Stimulated activated CD8-positive, alpha-beta memory T cell treated with anti-CD3 and anti-CD28 coated beads, Interleukin-12 subunit alpha, Interleukin-12 subunit beta, amount 100 ng/mL, for 24 hours (primary cell): ENCODE data around the gene JADE3.

Source experiments
- DNase-seq: peaks from one replicate; pipeline ENCODE4 v3.0.0-alpha.2; 2020; ENCODE audit errors: extremely low read depth

JADE3 gene

GRCh38 chrX:47026198-47026597 is 114.0 kb downstream of the JADE3 start:
- no peak for DNase-seq

GRCh38 chrX:47030339-47030738 is 118.1 kb downstream of the JADE3 start:
- no peak for DNase-seq

DNA sequence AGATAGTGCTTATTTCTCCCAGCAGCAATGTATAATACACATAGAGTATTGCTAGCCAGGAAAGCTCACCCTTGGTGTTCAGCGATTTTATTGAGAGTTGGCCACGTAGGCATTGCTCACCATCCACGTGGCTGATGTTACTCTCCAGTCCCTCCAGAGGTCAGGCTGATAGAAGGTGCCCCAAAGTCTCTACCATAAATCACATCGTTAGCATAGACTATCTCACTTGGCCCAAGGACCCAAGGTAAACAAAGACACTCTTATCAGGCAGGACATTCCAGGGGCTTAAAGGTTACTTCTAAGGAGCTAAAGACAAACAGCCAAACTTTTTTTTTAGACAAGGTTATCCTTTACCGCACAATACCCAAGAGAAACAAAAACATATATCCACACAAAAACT is 135.8 kb downstream of the JADE3 start:
- DNase-seq: no peak

- no peak for DNase-seq
Measured at GRCh38 chrX:47059142-47059874, 147.1 kb downstream of the JADE3 start.

DNA sequence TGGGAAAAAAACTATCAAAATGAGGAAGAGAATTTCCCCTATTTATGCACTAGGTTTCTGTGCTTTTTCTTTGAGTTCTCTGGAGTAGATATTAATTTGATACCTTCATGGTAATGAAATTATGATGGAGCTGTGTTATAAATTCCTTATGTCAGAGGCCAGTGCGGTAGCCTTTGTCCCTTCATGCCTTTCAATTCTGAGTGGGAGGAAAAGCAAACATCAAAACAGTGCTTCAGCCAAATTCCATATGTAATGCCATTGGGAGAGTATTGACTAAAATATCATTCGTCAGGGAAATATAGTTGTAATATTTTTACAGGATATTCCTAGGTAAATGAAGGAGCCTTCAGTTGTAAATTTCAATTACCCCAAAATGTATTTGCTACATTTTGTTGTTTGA is 148.5 kb downstream of the JADE3 start:
- DNase-seq: no peak

- DNase-seq: no peak
Measured at GRCh38 chrX:47061238-47061919, 149.2 kb downstream of the JADE3 start.

GRCh38 chrX:47063179-47063578 is 151.0 kb downstream of the JADE3 start:
- no peak for DNase-seq

DNA sequence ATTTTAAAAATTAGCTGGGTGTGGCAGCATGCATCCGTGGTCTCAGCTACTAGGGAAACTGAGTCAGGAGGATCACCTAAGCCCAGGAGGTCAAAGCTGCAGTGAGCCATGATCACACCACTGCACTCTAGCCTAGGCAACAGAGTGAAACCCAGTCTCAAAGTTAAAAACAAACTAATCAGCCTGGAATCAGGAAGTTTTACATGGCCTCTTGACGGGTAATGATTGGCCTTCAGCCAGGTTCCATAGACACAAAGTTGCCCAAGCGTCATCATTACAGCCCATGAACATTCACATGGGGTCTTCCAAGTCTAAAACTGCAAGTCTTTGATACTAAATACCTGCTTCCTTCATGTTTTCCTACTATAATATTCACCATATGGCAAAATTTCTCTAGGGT is 156.0 kb downstream of the JADE3 start:
- DNase-seq: no peak

- DNase-seq: no peak
Measured at GRCh38 chrX:47068720-47069119, 156.5 kb downstream of the JADE3 start.

GRCh38 chrX:47078129-47079043 is 166.2 kb downstream of the JADE3 start, which contains the start of gene RGN:
TSS of gene RGN (plus strand) at chrX:47078443. CDS start at chrX:47081145, 2,702 bp downstream.
- DNase-seq: no peak

DNA sequence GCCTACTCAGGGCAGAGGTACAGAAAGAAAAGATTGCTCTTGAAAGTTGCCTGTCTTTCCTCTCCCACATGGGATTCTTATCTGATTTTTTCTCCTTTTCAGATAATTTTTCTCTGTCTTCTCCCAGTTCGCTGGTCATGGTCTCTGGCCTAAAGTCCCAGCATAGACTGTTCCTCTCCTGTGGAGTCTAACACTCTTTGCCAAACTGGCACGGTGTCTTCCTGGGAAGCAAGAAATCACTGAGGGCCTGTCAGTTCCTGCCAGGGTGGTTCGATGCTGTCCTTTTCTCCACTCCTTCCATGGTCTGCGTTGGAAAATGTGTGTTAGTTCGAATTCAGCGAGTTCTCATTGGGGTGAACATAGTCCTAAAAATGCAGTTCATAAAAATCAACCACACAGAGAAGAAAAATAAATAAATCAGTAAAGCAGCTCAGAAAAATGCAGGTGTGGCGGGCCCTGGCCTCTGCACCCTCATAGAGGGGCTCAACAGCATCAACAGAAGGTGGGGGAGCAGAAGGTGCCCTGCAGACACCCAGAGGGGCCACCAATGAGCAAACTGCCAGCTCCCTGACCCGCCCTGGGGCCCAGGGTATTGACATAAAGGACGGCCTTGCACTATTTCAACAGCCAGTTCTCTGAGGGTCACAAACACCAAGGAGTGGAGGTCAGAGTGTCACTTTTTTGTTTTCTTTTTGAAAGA is 168.1 kb downstream of the JADE3 start:
- DNase-seq: no peak

GRCh38 chrX:47080915-47081236 is 168.7 kb downstream of the JADE3 start:
- no peak for DNase-seq

DNA sequence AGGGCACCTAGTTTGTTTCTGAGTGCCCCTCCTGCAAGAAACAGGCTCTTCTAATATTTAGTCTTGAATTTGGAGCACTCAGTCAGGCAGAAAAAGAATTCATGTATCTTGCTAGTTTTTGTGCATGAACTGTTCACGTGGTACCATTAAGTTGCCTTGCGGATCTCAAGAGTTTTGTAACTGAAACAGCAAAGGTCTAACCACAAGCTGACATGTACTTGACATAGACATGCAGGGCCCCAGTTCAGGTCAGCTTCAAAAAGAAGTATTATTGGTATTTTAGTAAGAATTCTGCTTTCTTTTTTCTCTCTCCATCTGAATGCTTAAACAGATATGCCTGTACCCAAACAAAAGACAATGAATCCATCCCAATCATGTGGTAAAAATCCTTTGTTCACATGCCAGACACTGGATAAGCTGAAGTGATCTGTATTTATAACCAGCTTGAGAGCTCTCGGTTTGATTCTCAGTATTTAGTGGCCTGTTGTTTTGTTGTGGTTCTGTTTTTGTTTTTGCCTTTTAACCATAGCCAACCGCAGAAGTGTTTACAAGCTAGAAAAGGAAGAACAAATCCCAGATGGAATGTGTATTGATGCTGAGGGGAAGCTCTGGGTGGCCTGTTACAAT is 179.0 kb downstream of the JADE3 start:
- DNase-seq: no peak

GRCh38 chrX:47093248-47093647 is 181.0 kb downstream of the JADE3 start:
- DNase-seq: no peak

- no peak for DNase-seq
Measured at GRCh38 chrX:47093860-47094259, 181.6 kb downstream of the JADE3 start.

DNA sequence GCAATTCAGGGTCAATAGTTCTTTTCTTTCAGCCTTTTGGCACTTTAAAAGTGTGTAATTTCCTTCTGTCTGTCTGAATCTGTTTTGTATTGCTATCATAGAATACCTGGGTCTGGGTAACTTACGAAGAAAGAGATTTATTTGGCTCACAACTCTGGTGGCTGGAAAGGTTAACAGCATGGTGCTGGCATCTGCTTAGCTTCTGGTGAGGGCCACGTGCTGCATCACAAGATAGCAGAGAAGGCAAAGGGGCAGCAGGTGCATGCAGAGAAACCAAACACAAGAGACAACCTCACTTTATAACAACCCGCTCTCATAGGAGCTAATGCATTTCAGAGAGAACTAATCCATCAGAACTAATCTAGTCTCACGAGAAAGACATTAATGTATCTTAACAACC is 184.8 kb downstream of the JADE3 start:
- no peak for DNase-seq

DNA sequence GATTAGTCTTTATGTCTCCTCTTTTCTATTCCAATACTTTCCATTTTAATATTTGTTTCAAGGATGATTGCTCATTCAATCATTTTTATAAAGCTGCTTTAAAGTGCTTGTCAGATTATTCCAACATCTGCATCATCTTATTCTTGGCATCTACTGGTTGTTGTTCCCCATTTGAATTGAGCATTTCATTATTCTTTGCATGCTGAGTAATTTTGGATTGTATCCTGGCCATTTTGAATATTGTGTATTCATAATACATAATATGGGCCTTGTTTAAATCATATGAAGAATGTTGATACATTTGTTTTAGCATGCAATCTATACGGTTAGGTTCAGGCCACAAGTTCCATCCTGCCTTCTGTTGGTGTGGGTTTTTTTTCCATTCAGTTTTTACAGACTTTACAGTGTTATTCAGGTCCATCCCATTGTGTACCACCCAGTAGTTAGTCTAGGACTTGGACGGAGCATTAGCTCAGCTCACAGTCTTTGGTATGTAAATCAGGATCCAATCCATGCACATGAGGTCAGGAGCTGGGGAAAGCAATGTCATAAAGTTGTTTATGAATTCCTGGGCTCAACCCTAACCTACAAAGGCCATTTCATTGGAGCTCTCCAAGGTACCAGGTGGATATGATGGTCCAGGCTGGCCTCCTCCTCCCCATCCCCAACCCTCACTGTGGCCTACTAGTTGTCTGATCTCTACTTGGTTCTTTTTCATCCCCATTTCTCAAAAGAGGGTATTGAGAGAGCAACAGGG is 186.3 kb downstream of the JADE3 start:
- no peak for DNase-seq

- no peak for DNase-seq
Measured at GRCh38 chrX:47101206-47101605, 189.0 kb downstream of the JADE3 start.
